HepG2 (cell line): ENCODE measurements around the gene SHBG. TPM values are rescaled to one million over a fixed set of nuclear protein-coding genes. Genes with fewer than 3 reads are reported as not detected.
A peak's percentile ranks its signal among the peaks of the same experiment; 100 is the strongest.

Experiments used
- ATAC-seq: fragments of 200-7000 bp; cut with Tn5 transposase; 3 replicates; pipeline ENCODE4 v1.9.1; 2020; ENCODE audit warnings: mild to moderate bottlenecking, moderate library complexity
- BruUV-seq: library from RNA; stranded (reverse); fragments of 400-500 nt; replicated peaks from 2 replicates; lab custom pipeline; 2021; lab: Mats Ljungman, UMichigan
- CTCF ChIA-PET: fragments of 300-600 bp; formaldehyde crosslinking; extraction: SDS; loops from one replicate; lab custom pipeline; 2021; ENCODE audit warnings: low total read pairs, inconsistent platforms, low intra/inter-chr PET ratio; lab: Yijun Ruan, JAX
- POLR2A ChIA-PET: fragments of 350-600 bp; sonication (Branson Sonifier 250); formaldehyde crosslinking; loops from one replicate; lab custom pipeline; 2020; ENCODE audit warnings: antibody characterized with exemption, inconsistent platforms; lab: Yijun Ruan, JAX
- DNase-seq: peaks from one replicate; pipeline ENCODE4 v3.0.0-alpha.2; 2015; ENCODE audit warnings: low spot score
- FAIRE-seq: peaks from 3 replicates; lab custom pipeline; 2011; peaks lifted over from hg19 to GRCh38; lab: Jason Lieb, UNC
- H2AFZ ChIP-seq: one replicate; pipeline ENCODE4 v1.6.1; 2011; ENCODE audit warnings: low read length, inconsistent platforms
- H3K27ac ChIP-seq: fragments of 300-600 bp; 3 replicates; pipeline ENCODE4 v1.8.0; 2011; ENCODE audit warnings: mixed run types, mild to moderate bottlenecking, mixed read lengths, low read length, inconsistent platforms; ENCODE audit not compliant: insufficient read depth; ENCODE audit errors: extremely low read length
- H3K27me3 ChIP-seq, 2 experiments: fragments of 200-600 bp in 1 of 2; 2 replicates in 1 of 2; 3 replicates in 1 of 2; pipeline versions ENCODE4 v1.6.0 to v1.8.0; 2011; ENCODE audit warnings: low read length in 2 of 2, mild to moderate bottlenecking in 2 of 2, moderate library complexity in 2 of 2, inconsistent platforms in 1 of 2; ENCODE audit not compliant: insufficient read depth in 2 of 2, control insufficient read depth in 1 of 2
- H3K36me3 ChIP-seq, 2 experiments: fragments of 200-600 bp in 1 of 2; replicated peaks in 1 of 2; 2 replicates in 1 of 2; 3 replicates in 1 of 2; pipeline versions ENCODE4 v1.5.1 to v1.8.0; 2011; ENCODE audit warnings: low read length in 2 of 2, inconsistent platforms in 1 of 2; ENCODE audit not compliant: insufficient read depth in 2 of 2, control insufficient read depth in 1 of 2
- H3K4me1 ChIP-seq: 2 replicates; pipeline ENCODE4 v1.5.1; 2012; ENCODE audit warnings: low read length, inconsistent platforms; ENCODE audit not compliant: insufficient read depth
- H3K4me2 ChIP-seq: 2 replicates; pipeline ENCODE4 v1.6.0; 2011; ENCODE audit warnings: low read depth, low read length, inconsistent platforms
- H3K4me3 ChIP-seq, 3 experiments: fragments of 200-600 bp in 1 of 3; sonication (generic), shearing (Covaris generic) in 1 of 3; replicated peaks in 1 of 3; 2 replicates each; pipeline ENCODE4 v1.5.1; 2011 to 2016; ENCODE audit warnings: low read length in 3 of 3, inconsistent platforms in 2 of 3, low read depth in 2 of 3, mild to moderate bottlenecking in 2 of 3, control low read depth in 1 of 3, mixed read lengths in 1 of 3; ENCODE audit not compliant: insufficient read depth in 1 of 3
- H3K79me2 ChIP-seq: one replicate; pipeline ENCODE4 v1.6.1; 2011; ENCODE audit warnings: low read length, inconsistent platforms; ENCODE audit not compliant: insufficient read depth
- H3K9ac ChIP-seq: 2 replicates; pipeline ENCODE4 v1.6.0; 2011; ENCODE audit warnings: mild to moderate bottlenecking, low read depth, low read length, inconsistent platforms; ENCODE audit not compliant: insufficient read depth
- H3K9me3 ChIP-seq: 2 replicates; pipeline ENCODE4 v1.5.1; 2012; ENCODE audit warnings: mild to moderate bottlenecking, low read length
- H4K20me1 ChIP-seq: 2 replicates; pipeline ENCODE4 v1.6.0; 2011; ENCODE audit warnings: inconsistent platforms, mild to moderate bottlenecking, low read length, moderate library complexity; ENCODE audit not compliant: insufficient read depth
- FOSL2 ChIP-seq: sonication (generic); formaldehyde crosslinking; IDR thresholded peaks from 2 replicates; pipeline ENCODE4 v1.4.0; 2020; ENCODE audit warnings: missing genetic modification reagents
- JUNB ChIP-seq: sonication (generic); formaldehyde crosslinking; IDR thresholded peaks from 2 replicates; pipeline ENCODE4 v1.8.0; 2022; ENCODE audit warnings: missing genetic modification reagents, mild to moderate bottlenecking, borderline replicate concordance
- MAFF ChIP-seq: IDR thresholded peaks from 2 replicates; pipeline ENCODE4 v1.6.1; 2011; ENCODE audit warnings: low read depth, low read length, improper control_type of control experiment
- MAFG ChIP-seq: sonication (generic); formaldehyde crosslinking; IDR thresholded peaks from 2 replicates; pipeline ENCODE4 v1.5.1; 2020; ENCODE audit warnings: mild to moderate bottlenecking, missing genetic modification reagents
- MAFK ChIP-seq, 2 experiments: IDR thresholded peaks in 1 of 2; conservative IDR thresholded peaks in 1 of 2; 2 replicates each; pipeline ENCODE4 v1.6.1; 2011; ENCODE audit warnings: improper control_type of control experiment in 2 of 2, low read length in 2 of 2
- NFE2L2 ChIP-seq: fragments of 150-350 bp; IDR thresholded peaks from 2 replicates; pipeline ENCODE4 v1.6.1; 2014; ENCODE audit warnings: low read length
- RFX1 ChIP-seq: fragments of 450-650 bp; IDR thresholded peaks from 2 replicates; pipeline ENCODE4 v1.6.1; 2017
- ZNF20 ChIP-seq: sonication (generic); formaldehyde crosslinking; IDR thresholded peaks from 2 replicates; pipeline ENCODE4 v1.4.0; 2020; ENCODE audit warnings: mild to moderate bottlenecking, moderate library complexity, missing genetic modification reagents
- WGBS: methylation state at CpG from one replicate; pipeline ENCODE4 v1.1.6; 2017; ENCODE audit warnings: low lambda C conversion rate; 5-methylcytosine and 5-hydroxymethylcytosine counted together
- in situ Hi-C: cut with HindIII; loops from 2 replicates; pipeline ENCODE4 v1.10.0; 2017; ENCODE audit warnings: low pct_unique_long_range_greater_than_20kb; ENCODE audit not compliant: extremely low pct_ligation_motif_present
- intact Hi-C: fragments of 100-400 bp; cut with micrococcal nuclease; formaldehyde crosslinking; loops from one replicate; pipeline ENCODE4 v1.10.0; 2022; ENCODE audit not compliant: unreplicated experiment
- polyA plus RNA-seq, 8 experiments: library from polyadenylated mRNA; depleted of rRNA in 3 of 8; stranded (reverse) in 7 of 8; unstranded in 1 of 8; fragments of >200 nt; fragmentation: Illumina TruSeq in 4 of 8; extraction: Trizol in 4 of 8; gene quantifications; 2 replicates each; pipeline versions ENCODE4 v1.2.1 to v1.2.3, GENCODE V29; 2011 to 2016; ENCODE audit warnings: low read depth in 4 of 8, missing spikeins in 1 of 8, mixed read lengths in 1 of 8; ENCODE audit not compliant: insufficient read depth in 1 of 8
- total RNA-seq, 5 experiments: library from RNA; depleted of rRNA; stranded (reverse); fragments of >200 nt; fragmentation: Illumina TruSeq; extraction: Trizol; gene quantifications; 2 replicates each; pipeline ENCODE4 v1.2.3, GENCODE V29; 2016; ENCODE audit warnings: low read depth in 1 of 5

The SHBG gene
- total and polyA plus RNA-seq, 2 of the 13 experiments (the other 11 are each of a cell fraction or from before 2014, with no cell fraction given), result 4.0 to 6.1 TPM

GRCh38 chr17:7610641-7611040, 19.3 kb upstream of the SHBG start (continued):
- no peak for TF ChIP-seq JUNB
- TF ChIP-seq RFX1, result no peak

GRCh38 chr17:7611635-7612293, 18.2 kb upstream of the SHBG start:
- POLR2A ChIA-PET, result interaction anchor here (0.6 to 3.5 kb wide), 3 partner anchors 15 to 208 kb away, joined by 3 to 16 read pairs (median 6); partner anchors contain the start of genes SAT2, TMEM256 and TP53
- FAIRE-seq (no peak), ATAC-seq (no peak), DNase-seq (no peak)
- Histone ChIP-seq H3K9ac (peak overlapping the region; percentile 44; the same call in 1 of the 2 replicates), H3K79me2 (peaks cover 36% of the 10 kb centered on the region), H4K20me1 (no peaks in the 10 kb centered on the region), H3K27me3 (no peaks in the 10 kb centered on the region), H3K27ac (no peak overlapping the region), H3K36me3 (peaks cover 1 to 15% of the 10 kb centered on the region in 2 experiments; a peak in 2 of 5 replicates), H2AFZ (no peak overlapping the region), H3K4me1 (peaks cover 35% of the 10 kb centered on the region), H3K4me3 (peak overlapping the region in 1 of 3 experiments; percentile 3; a peak in 2 of 6 replicates), H3K9me3 (no peaks in the 10 kb centered on the region), H3K4me2 (peak overlapping the region; percentile 63)
- CTCF ChIA-PET, result no interaction called here
- no TSS peak for BruUV-seq
- TF ChIP-seq NFE2L2 (peak; percentile 83), MAFG (0 out of 2 replicates have a peak, but pooled peaks have one; percentile 57), MAFK (conservative IDR thresholded peaks at IDR 0.05 in 1 of 2, IDR thresholded peaks at IDR 0.05 in 1 of 2; ENCODE audit: low read length in 2 of 2) (peak; percentile 98 to 99), ZNF20 (CRISPR knock-in tag) (no peak), MAFF (peak; percentile 98), FOSL2 (no peak)
- intact Hi-C loops, result no loop called here
- WGBS, result 81% methylated on average over 3 of the region's 3 CpGs
- in situ Hi-C loops, result no loop called here
